Measurements from ENCODE around the gene MEIKIN.

GRCh38 chr5:131952301-131952857 is 6.9 kb upstream of the MEIKIN start:
- no peak for TF ChIP-seq CTCF (IDR thresholded peaks at IDR 0.05; ENCODE audit: low read depth, low read length, poor library complexity, severe bottlenecking)
- TF ChIP-seq EZH2phosphoT487 (IDR thresholded peaks at IDR 0.05; ENCODE audit: borderline replicate concordance, low read length) = no peak
